Glutamatergic neuron (in vitro differentiated cells): ENCODE data around the gene CMTM3. TPM values are rescaled to one million over a fixed set of nuclear protein-coding genes. Genes with fewer than 3 reads are reported as not detected.
A peak's percentile ranks its signal among the peaks of the same experiment; 100 is the strongest.

Source experiments
- DNase-seq: peaks from one replicate; pipeline ENCODE4 v3.0.0; 2022
- H3K27ac Mint-ChIP-seq: one replicate; pipeline ENCODE4 v1.8.0; 2020; ENCODE audit warnings: mild to moderate bottlenecking, mixed read lengths, inconsistent platforms; ENCODE audit not compliant: unreplicated experiment
- H3K27me3 Mint-ChIP-seq: one replicate; pipeline ENCODE4 v1.8.0; 2020; ENCODE audit warnings: mild to moderate bottlenecking, moderate library complexity, mixed read lengths, inconsistent platforms; ENCODE audit not compliant: unreplicated experiment
- H3K36me3 Mint-ChIP-seq: one replicate; pipeline ENCODE4 v1.8.0; 2020; ENCODE audit warnings: mild to moderate bottlenecking, mixed read lengths, inconsistent platforms; ENCODE audit not compliant: unreplicated experiment
- H3K4me1 Mint-ChIP-seq: one replicate; pipeline ENCODE4 v1.8.0; 2020; ENCODE audit warnings: mild to moderate bottlenecking, low read depth, mixed read lengths, inconsistent platforms; ENCODE audit not compliant: unreplicated experiment
- H3K4me3 Mint-ChIP-seq: one replicate; pipeline ENCODE4 v1.8.0; 2020; ENCODE audit warnings: mild to moderate bottlenecking, mixed read lengths, inconsistent platforms; ENCODE audit not compliant: unreplicated experiment
- H3K9me3 Mint-ChIP-seq: one replicate; pipeline ENCODE4 v1.8.0; 2020; ENCODE audit warnings: mild to moderate bottlenecking, moderate library complexity, mixed read lengths, inconsistent platforms; ENCODE audit not compliant: unreplicated experiment
- total RNA-seq: library from RNA; stranded (reverse); fragmentation: NEBNext Ultra II Directional; extraction: Animal tissue kit (Norgen Biotek cat#: 25700); gene quantifications from one replicate; pipeline ENCODE4 v1.2.1, GENCODE V29; 2021; ENCODE audit not compliant: unreplicated experiment
- TF ChIP-seq, protein P1 (sequence below): fragments of 200-600 bp; sonication (generic); IDR thresholded peaks from one replicate; pipeline ENCODE4 v1.5.0; 2021; ENCODE audit not compliant: partially characterized antibody, unreplicated experiment

The CMTM3 gene
- total RNA-seq, 1 donor from 2014 or later: 45.8 TPM

DNA sequence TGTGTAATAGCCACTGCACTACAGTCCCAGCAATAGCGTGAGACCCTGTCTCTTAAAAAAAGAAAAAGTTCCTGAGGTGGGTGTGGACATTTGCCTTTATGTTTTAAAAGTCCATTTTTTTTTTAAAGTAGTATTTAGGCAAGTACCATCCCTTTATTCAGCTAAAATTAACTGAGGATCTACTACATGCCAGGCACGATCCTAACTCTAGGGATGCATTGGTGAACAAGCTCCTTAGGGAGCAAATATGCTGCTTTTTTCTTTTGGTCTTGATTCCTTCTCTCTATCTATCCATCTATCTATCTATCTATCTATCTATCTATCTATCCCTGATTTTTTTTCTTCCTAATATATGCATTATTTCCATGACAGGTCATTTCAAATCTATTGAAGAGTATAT is 44.7 kb downstream of the CMTM3 start:
- Mint-ChIP-seq H3K27ac (no peak overlapping the region), H3K9me3 (no peaks in the 10 kb centered on the region), H3K27me3 (peaks cover 2% of the 10 kb centered on the region), H3K36me3 (no peaks in the 10 kb centered on the region), H3K4me1 (peaks cover 7% of the 10 kb centered on the region), H3K4me3 (no peak overlapping the region)
- TF ChIP-seq, protein P1, sequence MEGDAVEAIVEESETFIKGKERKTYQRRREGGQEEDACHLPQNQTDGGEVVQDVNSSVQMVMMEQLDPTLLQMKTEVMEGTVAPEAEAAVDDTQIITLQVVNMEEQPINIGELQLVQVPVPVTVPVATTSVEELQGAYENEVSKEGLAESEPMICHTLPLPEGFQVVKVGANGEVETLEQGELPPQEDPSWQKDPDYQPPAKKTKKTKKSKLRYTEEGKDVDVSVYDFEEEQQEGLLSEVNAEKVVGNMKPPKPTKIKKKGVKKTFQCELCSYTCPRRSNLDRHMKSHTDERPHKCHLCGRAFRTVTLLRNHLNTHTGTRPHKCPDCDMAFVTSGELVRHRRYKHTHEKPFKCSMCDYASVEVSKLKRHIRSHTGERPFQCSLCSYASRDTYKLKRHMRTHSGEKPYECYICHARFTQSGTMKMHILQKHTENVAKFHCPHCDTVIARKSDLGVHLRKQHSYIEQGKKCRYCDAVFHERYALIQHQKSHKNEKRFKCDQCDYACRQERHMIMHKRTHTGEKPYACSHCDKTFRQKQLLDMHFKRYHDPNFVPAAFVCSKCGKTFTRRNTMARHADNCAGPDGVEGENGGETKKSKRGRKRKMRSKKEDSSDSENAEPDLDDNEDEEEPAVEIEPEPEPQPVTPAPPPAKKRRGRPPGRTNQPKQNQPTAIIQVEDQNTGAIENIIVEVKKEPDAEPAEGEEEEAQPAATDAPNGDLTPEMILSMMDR: no peak
- DNase-seq: no peak

DNA sequence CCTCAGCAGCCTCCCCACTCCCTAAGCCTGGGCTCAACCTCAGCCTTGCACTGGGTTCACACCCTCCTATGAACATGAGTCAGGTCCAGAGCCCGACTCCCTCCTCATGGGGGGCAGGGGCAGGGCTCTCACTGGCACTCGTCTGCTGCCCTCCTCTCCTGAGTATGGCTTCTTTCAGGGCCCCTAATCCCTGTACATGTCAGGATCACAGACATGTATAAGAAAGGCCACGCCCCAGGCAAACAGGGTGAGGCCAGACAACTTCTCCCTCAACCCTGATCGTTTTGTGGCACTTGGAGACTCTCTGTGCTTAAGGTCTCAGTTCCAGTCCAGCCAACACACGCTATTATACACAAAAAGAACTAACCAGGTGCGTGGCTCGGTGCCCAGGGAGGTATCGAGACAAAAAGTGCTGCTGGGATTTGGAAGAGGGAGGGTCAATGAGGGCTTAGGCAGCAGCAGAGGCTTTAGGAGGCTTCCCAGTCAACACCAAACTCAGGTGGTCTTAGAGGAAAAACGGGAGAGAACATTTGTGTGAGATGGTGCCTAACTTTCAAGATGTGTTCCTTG is 45.2 kb downstream of the CMTM3 start:
- H3K36me3 Mint-ChIP-seq: no peaks in the 10 kb centered on the region
- H3K4me3 Mint-ChIP-seq: no peak overlapping the region
- no peak for DNase-seq
- H3K4me1 Mint-ChIP-seq: peaks cover 7% of the 10 kb centered on the region
- no peaks in the 10 kb centered on the region for H3K9me3 Mint-ChIP-seq
- H3K27ac Mint-ChIP-seq: no peak overlapping the region
- H3K27me3 Mint-ChIP-seq: peaks cover 2% of the 10 kb centered on the region
- TF ChIP-seq, protein P1: no peak

DNA sequence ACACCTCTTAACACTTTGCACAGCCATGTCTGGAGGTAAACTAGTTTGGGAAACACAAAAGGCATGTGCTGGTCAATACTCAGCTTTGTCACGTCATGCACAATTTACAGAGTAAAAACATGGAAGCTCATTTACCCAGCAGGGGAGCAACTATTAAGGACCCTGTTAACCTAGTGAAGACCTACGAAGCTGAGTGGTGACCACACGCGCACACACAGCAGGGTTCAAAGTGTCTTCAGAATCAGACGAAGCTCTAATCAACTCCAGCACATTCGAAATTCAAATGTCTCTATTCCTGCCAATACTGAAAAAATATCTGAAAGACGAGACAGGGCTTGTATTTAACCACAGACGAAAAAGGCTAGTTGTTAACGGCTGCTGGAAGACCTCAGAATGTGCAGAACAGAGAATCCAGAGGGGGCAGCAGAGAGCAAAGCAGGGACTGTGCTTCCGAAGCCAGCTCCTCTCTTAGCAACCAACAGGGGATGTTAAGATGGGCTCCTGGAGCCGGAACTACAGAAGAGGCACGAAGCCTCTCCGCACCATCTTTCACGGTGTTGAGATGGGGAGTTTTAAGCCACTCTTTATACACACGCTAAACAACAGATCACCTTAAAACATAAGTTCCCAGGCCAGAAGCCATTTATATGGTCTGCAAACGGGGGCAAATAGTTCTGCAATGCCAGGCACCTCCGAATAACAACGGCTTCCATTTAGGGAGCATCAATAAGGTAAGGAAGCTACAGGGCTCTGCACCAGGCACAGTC is 46.4 kb downstream of the CMTM3 start:
- Mint-ChIP-seq H3K9me3 (no peaks in the 10 kb centered on the region), H3K27me3 (peaks cover 2% of the 10 kb centered on the region), H3K4me1 (peaks cover 7% of the 10 kb centered on the region), H3K36me3 (no peaks in the 10 kb centered on the region), H3K4me3 (peak overlapping the region; percentile 22), H3K27ac (no peak overlapping the region)
- TF ChIP-seq, protein P1: peak; percentile 89
- DNase-seq: peak; percentile 84

DNA sequence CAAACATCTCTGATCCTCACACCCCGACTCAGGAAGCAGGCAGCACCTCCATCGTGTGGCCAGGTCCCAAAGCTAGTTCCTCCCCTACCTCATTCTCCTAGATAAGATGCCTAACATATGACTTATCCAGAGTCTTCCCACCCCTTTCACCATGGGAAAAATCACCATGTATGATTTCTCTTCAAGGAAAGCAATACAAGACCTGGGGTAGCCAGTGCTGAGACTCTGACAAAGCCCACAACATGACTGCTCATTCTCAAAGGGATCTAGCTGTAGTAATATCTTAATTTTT is 46.9 kb downstream of the CMTM3 start:
- Mint-ChIP-seq H3K27ac (no peak overlapping the region), H3K9me3 (no peaks in the 10 kb centered on the region)

DNA sequence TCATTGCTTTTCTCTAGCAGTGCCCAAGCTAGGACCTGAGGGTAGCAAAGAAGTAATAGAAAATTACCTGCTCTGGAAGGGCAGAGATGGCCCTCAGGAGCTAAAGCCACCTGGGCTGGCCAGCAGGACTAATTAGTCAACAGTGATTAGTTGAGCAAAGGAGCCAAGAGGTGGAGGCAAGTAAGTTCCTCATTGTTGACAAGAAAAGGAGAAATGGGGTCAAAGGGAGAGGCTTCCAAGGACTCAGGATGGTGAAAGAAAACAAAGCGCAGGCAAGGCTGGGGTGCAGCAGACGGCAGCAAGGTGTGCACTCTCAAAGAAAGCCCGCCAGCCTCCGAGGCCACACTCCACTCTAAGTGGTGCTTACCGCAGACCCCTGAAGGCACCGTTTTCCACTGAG is 47.5 kb downstream of the CMTM3 start:
- H3K27ac Mint-ChIP-seq: no peak overlapping the region
- no peaks in the 10 kb centered on the region for H3K9me3 Mint-ChIP-seq
- peaks cover 7% of the 10 kb centered on the region for H3K4me1 Mint-ChIP-seq
- TF ChIP-seq, protein P1: no peak
- no peak overlapping the region for H3K4me3 Mint-ChIP-seq
- H3K36me3 Mint-ChIP-seq: no peaks in the 10 kb centered on the region
- peaks cover 2% of the 10 kb centered on the region for H3K27me3 Mint-ChIP-seq
- no peak for DNase-seq

More for the DNA sequence above, 46.9 kb downstream of the CMTM3 start:
- Mint-ChIP-seq H3K4me3 (no peak overlapping the region), H3K4me1 (peaks cover 7% of the 10 kb centered on the region), H3K27me3 (peaks cover 2% of the 10 kb centered on the region), H3K36me3 (no peaks in the 10 kb centered on the region)
- DNase-seq: no peak
- TF ChIP-seq, protein P1: no peak
